ENCODE results near the gene RILPL1. TPM values are rescaled to one million over a fixed set of nuclear protein-coding genes. Genes with fewer than 3 reads are reported as not detected.

Gene RILPL1
- total RNA-seq, 1 experiment from 2014 or later, result 21.5 TPM

DNA sequence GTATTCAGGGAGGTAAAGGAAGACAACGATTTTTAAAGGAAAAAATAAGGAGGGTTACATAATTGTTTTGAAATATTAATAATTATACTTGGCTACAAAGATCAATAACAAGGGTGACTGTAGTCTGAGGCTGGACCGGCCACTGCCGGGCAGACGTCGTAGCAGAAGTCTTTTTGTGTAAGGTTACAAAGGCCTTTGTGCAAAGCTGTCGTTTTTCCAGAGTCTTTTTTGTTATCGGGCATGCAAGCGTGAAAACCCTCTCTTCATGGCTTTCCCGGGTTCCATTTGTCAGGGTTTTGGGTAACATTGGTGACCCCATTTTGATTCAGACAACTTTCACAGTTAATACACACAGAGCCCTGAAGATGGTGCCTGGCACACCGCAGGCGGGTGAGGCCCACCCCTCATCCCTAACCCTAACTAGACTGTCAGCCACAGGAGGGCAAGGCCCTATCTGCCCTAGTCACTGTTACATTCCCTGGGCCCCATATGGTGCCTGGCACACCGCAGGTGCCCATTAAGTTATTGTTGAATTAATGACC, 31.3 kb downstream of the RILPL1 start:
- no TSS peak for BruUV-seq (replicated peaks)
- Mint-ChIP-seq H3K36me3 (ENCODE audit: insufficient read depth, unreplicated experiment) (peaks cover 19% of the 10 kb centered on the region), H3K27me3 (ENCODE audit: insufficient read depth, unreplicated experiment) (no peaks in the 10 kb centered on the region), H3K4me1 (ENCODE audit: insufficient read depth, unreplicated experiment) (no peaks in the 10 kb centered on the region), H3K9me3 (ENCODE audit: unreplicated experiment) (no peaks in the 10 kb centered on the region), H3K27ac (ENCODE audit: low read depth, unreplicated experiment) (no peak overlapping the region), H3K4me3 (ENCODE audit: unreplicated experiment) (no peak overlapping the region)
- intact Hi-C loops (cut with micrococcal nuclease), result no loop called here
- ChIA-PET CTCF (interaction anchor here (0.6 to 0.7 kb wide), 2 partner anchors 16 to 238 kb away, joined by 3 to 4 read pairs; no protein-coding TSS in a partner anchor), POLR2A (interaction anchor here (0.8 to 1.1 kb wide), 2 partner anchors 16 to 137 kb away, joined by 3 read pairs; no protein-coding TSS in a partner anchor)
- DNase-seq (ENCODE audit: unreplicated experiment), result no peak
- TF ChIP-seq, protein P1, sequence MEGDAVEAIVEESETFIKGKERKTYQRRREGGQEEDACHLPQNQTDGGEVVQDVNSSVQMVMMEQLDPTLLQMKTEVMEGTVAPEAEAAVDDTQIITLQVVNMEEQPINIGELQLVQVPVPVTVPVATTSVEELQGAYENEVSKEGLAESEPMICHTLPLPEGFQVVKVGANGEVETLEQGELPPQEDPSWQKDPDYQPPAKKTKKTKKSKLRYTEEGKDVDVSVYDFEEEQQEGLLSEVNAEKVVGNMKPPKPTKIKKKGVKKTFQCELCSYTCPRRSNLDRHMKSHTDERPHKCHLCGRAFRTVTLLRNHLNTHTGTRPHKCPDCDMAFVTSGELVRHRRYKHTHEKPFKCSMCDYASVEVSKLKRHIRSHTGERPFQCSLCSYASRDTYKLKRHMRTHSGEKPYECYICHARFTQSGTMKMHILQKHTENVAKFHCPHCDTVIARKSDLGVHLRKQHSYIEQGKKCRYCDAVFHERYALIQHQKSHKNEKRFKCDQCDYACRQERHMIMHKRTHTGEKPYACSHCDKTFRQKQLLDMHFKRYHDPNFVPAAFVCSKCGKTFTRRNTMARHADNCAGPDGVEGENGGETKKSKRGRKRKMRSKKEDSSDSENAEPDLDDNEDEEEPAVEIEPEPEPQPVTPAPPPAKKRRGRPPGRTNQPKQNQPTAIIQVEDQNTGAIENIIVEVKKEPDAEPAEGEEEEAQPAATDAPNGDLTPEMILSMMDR (IDR thresholded peaks at IDR 0.05; ENCODE audit: unreplicated experiment), result no peak

DNA sequence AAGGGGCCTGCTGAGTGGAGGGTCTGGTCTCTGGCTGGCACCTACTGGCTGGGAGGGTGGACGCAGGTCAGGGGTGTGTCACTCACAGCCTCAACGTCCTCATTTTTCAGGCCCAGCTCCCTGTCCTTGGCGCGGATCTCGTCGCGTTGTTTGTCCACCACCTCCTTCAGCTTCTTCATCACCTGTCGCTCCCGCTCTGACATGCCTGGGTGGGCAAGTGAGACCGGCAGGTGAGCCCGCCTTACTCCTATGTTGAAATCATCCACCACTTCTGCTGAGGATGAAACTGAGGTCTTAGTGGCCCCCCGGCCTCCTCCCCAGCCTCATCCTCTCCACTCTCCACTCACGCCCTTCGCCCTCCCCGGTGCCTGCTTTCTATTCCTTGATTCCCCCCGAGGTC, 34.2 kb downstream of the RILPL1 start:
- Mint-ChIP-seq H3K27me3 (ENCODE audit: insufficient read depth, unreplicated experiment) (no peaks in the 10 kb centered on the region), H3K36me3 (ENCODE audit: insufficient read depth, unreplicated experiment) (peaks cover 31% of the 10 kb centered on the region), H3K4me1 (ENCODE audit: insufficient read depth, unreplicated experiment) (no peaks in the 10 kb centered on the region), H3K4me3 (ENCODE audit: unreplicated experiment) (no peak overlapping the region), H3K9me3 (ENCODE audit: unreplicated experiment) (no peaks in the 10 kb centered on the region), H3K27ac (ENCODE audit: low read depth, unreplicated experiment) (no peak overlapping the region)
- intact Hi-C loops (cut with micrococcal nuclease), result no loop called here
- POLR2A ChIA-PET, result no interaction called here
- DNase-seq (ENCODE audit: unreplicated experiment), result no peak
- TF ChIP-seq, protein P1 (IDR thresholded peaks at IDR 0.05; ENCODE audit: unreplicated experiment), result no peak
- CTCF ChIA-PET, result interaction anchor here (0.6 kb wide), 1 partner anchor 88 kb away, joined by 3 read pairs; no protein-coding TSS in a partner anchor
- BruUV-seq (replicated peaks), result no TSS peak

DNA sequence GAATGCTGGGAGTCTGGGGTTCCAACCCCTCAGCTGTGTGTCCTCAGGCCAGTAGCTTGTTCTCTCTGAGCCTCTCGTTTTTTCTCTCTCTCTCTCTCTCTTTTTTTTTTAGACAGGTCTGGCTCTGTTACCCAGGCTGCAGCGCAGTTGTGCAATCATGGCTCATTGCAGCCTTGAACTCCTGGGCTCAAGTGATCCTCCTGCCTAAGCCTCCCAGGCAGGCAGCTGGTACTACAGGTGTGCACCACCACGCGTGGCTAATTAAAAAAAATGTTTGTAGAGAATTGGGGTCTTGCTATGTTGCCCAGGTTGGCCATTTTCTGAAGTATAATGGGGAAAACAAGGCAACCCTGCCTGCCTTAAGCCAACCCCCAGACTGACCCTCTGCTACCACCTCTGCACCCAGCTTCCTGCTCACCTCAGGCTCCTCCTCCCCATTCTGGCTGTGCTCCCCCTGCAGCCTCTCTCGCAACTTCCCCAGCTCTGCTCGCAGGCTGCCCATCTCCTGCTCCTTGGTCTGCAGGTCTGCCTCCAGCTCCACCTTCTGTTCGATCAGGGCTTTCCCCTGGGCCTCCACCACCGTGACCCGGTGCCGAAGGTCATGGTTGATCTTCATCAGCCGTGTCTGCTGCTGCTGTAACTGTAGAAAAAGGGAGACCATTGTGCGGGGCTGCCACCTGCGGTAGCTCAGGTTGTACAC, 35.2 kb downstream of the RILPL1 start:
- CTCF ChIA-PET, result interaction anchor here (0.7 kb wide), 2 partner anchors 16 to 49 kb away, joined by 3 read pairs; no protein-coding TSS in a partner anchor
- H3K4me1 Mint-ChIP-seq (ENCODE audit: insufficient read depth, unreplicated experiment), result no peaks in the 10 kb centered on the region
- POLR2A ChIA-PET, result interaction anchor here (0.6 to 1.0 kb wide), 3 partner anchors 9 to 102 kb away, joined by 3 to 4 read pairs (median 4); no protein-coding TSS in a partner anchor
- H3K27ac Mint-ChIP-seq (ENCODE audit: low read depth, unreplicated experiment), result peak overlapping the region; percentile 68
- H3K36me3 Mint-ChIP-seq (ENCODE audit: insufficient read depth, unreplicated experiment), result peaks cover 35% of the 10 kb centered on the region
- DNase-seq (ENCODE audit: unreplicated experiment), result no peak
- TF ChIP-seq, protein P1 (IDR thresholded peaks at IDR 0.05; ENCODE audit: unreplicated experiment), result no peak
- no peaks in the 10 kb centered on the region for H3K9me3 Mint-ChIP-seq (ENCODE audit: unreplicated experiment)
- no TSS peak for BruUV-seq (replicated peaks)
- intact Hi-C loops (cut with micrococcal nuclease), result no loop called here
- no peak overlapping the region for H3K4me3 Mint-ChIP-seq (ENCODE audit: unreplicated experiment)
- H3K27me3 Mint-ChIP-seq (ENCODE audit: insufficient read depth, unreplicated experiment), result no peaks in the 10 kb centered on the region

DNA sequence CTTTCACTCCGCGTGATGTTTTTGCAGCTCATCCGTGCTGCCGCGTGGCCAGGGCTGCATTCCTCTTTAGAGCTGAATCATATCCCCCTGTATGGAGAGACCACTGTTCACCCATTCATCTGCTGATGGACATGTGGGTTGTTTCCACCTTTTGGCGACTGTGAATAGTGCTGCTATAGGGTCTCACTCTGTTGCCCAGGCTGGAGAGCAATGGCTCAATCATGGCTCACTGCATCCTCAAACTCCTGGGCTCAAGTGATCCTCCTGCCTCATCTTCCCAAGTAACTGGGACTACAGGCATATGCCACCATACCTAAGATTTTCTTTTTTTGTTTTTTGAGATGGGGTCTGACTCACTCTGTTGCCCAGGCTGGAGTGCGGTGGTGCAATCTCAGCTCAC, 36.5 kb downstream of the RILPL1 start:
- Mint-ChIP-seq H3K4me1 (ENCODE audit: insufficient read depth, unreplicated experiment) (no peaks in the 10 kb centered on the region), H3K27me3 (ENCODE audit: insufficient read depth, unreplicated experiment) (no peaks in the 10 kb centered on the region), H3K4me3 (ENCODE audit: unreplicated experiment) (no peak overlapping the region), H3K9me3 (ENCODE audit: unreplicated experiment) (no peaks in the 10 kb centered on the region), H3K36me3 (ENCODE audit: insufficient read depth, unreplicated experiment) (peaks cover 31% of the 10 kb centered on the region), H3K27ac (ENCODE audit: low read depth, unreplicated experiment) (no peak overlapping the region)
- CTCF ChIA-PET, result interaction anchor here (1.0 kb wide), 1 partner anchor 85 kb away, joined by 3 read pairs; no protein-coding TSS in a partner anchor
- no TSS peak for BruUV-seq (replicated peaks)
- no peak for DNase-seq (ENCODE audit: unreplicated experiment)
- POLR2A ChIA-PET, result no interaction called here
- TF ChIP-seq, protein P1 (IDR thresholded peaks at IDR 0.05; ENCODE audit: unreplicated experiment), result no peak
- intact Hi-C loops (cut with micrococcal nuclease), result no loop called here

Measured in MCF 10A (cell line).